Measurements from ENCODE around the gene EVI5. TPM values are rescaled to one million over a fixed set of nuclear protein-coding genes. Genes with fewer than 3 reads are reported as not detected.

Gene EVI5
- total RNA-seq, 1 donor from 2014 or later = 13.7 TPM

GRCh38 chr1:92804721-92805201, 19.9 kb upstream of the EVI5 start:
- no peak overlapping the region for H3K27ac ChIP-seq
- Mint-ChIP-seq H3K4me3 (no peak overlapping the region), H3K9me3 (no peaks in the 10 kb centered on the region), H3K36me3 (no peaks in the 10 kb centered on the region), H3K27ac (no peak overlapping the region), H3K4me1 (no peaks in the 10 kb centered on the region), H3K27me3 (ENCODE audit: insufficient read depth, low read depth) (peaks cover 2% of the 10 kb centered on the region)
- peak overlapping the region; percentile 12 for H2AFZ ChIP-seq (replicated peaks)
- DNase-seq (ENCODE audit: low spot score) = peak; percentile 23
- no peak for TF ChIP-seq EZH2 (IDR thresholded peaks at IDR 0.05)
- no peak for TF ChIP-seq CTCF (IDR thresholded peaks at IDR 0.05)
- TF ChIP-seq EZH2phosphoT487 (IDR thresholded peaks at IDR 0.05) = no peak
- H3K27me3 ChIP-seq = no peaks in the 10 kb centered on the region
- H3K9ac ChIP-seq = no peak overlapping the region
- H3F3A ChIP-seq (ENCODE audit: low read depth) = no peaks in the 10 kb centered on the region
- no peaks in the 10 kb centered on the region for H3K4me1 ChIP-seq
- H3K4me2 ChIP-seq = no peak overlapping the region
- no peaks in the 10 kb centered on the region for H3K36me3 ChIP-seq
- H3K4me3 ChIP-seq = no peak overlapping the region
- no peaks in the 10 kb centered on the region for H3K79me2 ChIP-seq (ENCODE audit: low read depth)
- H3K9me3 ChIP-seq (ENCODE audit: low read depth) = no peaks in the 10 kb centered on the region
- no peaks in the 10 kb centered on the region for H4K20me1 ChIP-seq (ENCODE audit: low read depth)

GRCh38 chr1:92803140-92803887, 18.4 kb upstream of the EVI5 start:
- TF ChIP-seq EZH2 (IDR thresholded peaks at IDR 0.05) (no peak), CTCF (IDR thresholded peaks at IDR 0.05) (no peak), EZH2phosphoT487 (IDR thresholded peaks at IDR 0.05) (no peak)
- no peak overlapping the region for H3K4me2 ChIP-seq
- no peak overlapping the region for H3K4me3 Mint-ChIP-seq
- no peaks in the 10 kb centered on the region for H3K36me3 Mint-ChIP-seq
- no peaks in the 10 kb centered on the region for H3K79me2 ChIP-seq (ENCODE audit: low read depth)
- H3K4me1 ChIP-seq = no peaks in the 10 kb centered on the region
- H3K27ac ChIP-seq = no peak overlapping the region
- H3K4me1 Mint-ChIP-seq = no peaks in the 10 kb centered on the region
- peaks cover 2% of the 10 kb centered on the region for H3K27me3 Mint-ChIP-seq (ENCODE audit: insufficient read depth, low read depth)
- no peak overlapping the region for H3K27ac Mint-ChIP-seq
- no peak overlapping the region for H3K9ac ChIP-seq
- no peaks in the 10 kb centered on the region for H3K9me3 ChIP-seq (ENCODE audit: low read depth)
- no peak overlapping the region for H2AFZ ChIP-seq (replicated peaks)
- H3F3A ChIP-seq (ENCODE audit: low read depth) = no peaks in the 10 kb centered on the region
- no peak overlapping the region for H3K4me3 ChIP-seq
- DNase-seq (ENCODE audit: low spot score) = no peak
- H3K27me3 ChIP-seq = no peaks in the 10 kb centered on the region
- H3K36me3 ChIP-seq = no peaks in the 10 kb centered on the region
- no peaks in the 10 kb centered on the region for H3K9me3 Mint-ChIP-seq
- no peaks in the 10 kb centered on the region for H4K20me1 ChIP-seq (ENCODE audit: low read depth)

GRCh38 chr1:92797961-92798360, 13.1 kb upstream of the EVI5 start:
- no peaks in the 10 kb centered on the region for H3K27me3 Mint-ChIP-seq (ENCODE audit: insufficient read depth, low read depth)
- DNase-seq (ENCODE audit: low spot score) = no peak
- Histone ChIP-seq H3K4me2 (no peak overlapping the region), H3K27me3 (no peaks in the 10 kb centered on the region), H2AFZ (replicated peaks) (no peak overlapping the region), H3K27ac (no peak overlapping the region), H3K79me2 (ENCODE audit: low read depth) (no peaks in the 10 kb centered on the region), H3K36me3 (no peaks in the 10 kb centered on the region), H3F3A (ENCODE audit: low read depth) (peaks cover 4% of the 10 kb centered on the region), H3K4me3 (no peak overlapping the region), H3K4me1 (no peaks in the 10 kb centered on the region), H3K9ac (no peak overlapping the region), H3K9me3 (ENCODE audit: low read depth) (no peaks in the 10 kb centered on the region), H4K20me1 (ENCODE audit: low read depth) (no peaks in the 10 kb centered on the region)
- no peaks in the 10 kb centered on the region for H3K36me3 Mint-ChIP-seq
- no peaks in the 10 kb centered on the region for H3K4me1 Mint-ChIP-seq
- no peak for TF ChIP-seq EZH2 (IDR thresholded peaks at IDR 0.05)
- TF ChIP-seq CTCF (IDR thresholded peaks at IDR 0.05) = no peak
- TF ChIP-seq EZH2phosphoT487 (IDR thresholded peaks at IDR 0.05) = no peak
- no peak overlapping the region for H3K27ac Mint-ChIP-seq
- no peak overlapping the region for H3K4me3 Mint-ChIP-seq
- no peaks in the 10 kb centered on the region for H3K9me3 Mint-ChIP-seq

Data from neural progenitor cell (in vitro differentiated cells).